GM21737 (cell line): ENCODE measurements around the gene DDX19B.
"Not testable (repeated sequence)": the region's sequence is repeated elsewhere in the genome, so short reads cannot be mapped to it uniquely, and the experiment has no call there.

Source experiments
- ATAC-seq: cut with Tn5 transposase; IDR thresholded peaks from one replicate; pipeline ENCODE4 v1.9.1; 2021; ENCODE audit warnings: mild to moderate bottlenecking, moderate library complexity; ENCODE audit not compliant: unreplicated experiment

DDX19B gene

GRCh38 chr16:70348991-70349390 lies 50.0 kb downstream of the DDX19B start:
- no peak for ATAC-seq

GRCh38 chr16:70349783-70350182 lies 50.8 kb downstream of the DDX19B start:
- ATAC-seq: no peak

GRCh38 chr16:70359552-70359951 lies 60.6 kb downstream of the DDX19B start:
- no peak for ATAC-seq

GRCh38 chr16:70364399-70364798 lies 65.4 kb downstream of the DDX19B start:
- no peak for ATAC-seq

GRCh38 chr16:70370145-70370544 lies 71.2 kb downstream of the DDX19B start:
- not testable (repeated sequence) for ATAC-seq

GRCh38 chr16:70370924-70371323 lies 71.9 kb downstream of the DDX19B start:
- no peak for ATAC-seq

- ATAC-seq: no peak
Observed at GRCh38 chr16:70372921-70373728, 74.1 kb downstream of the DDX19B start.

- ATAC-seq: no peak
Observed at GRCh38 chr16:70374213-70374612, 75.2 kb downstream of the DDX19B start.

GRCh38 chr16:70375636-70376611 lies 76.9 kb downstream of the DDX19B start:
- no peak for ATAC-seq

GRCh38 chr16:70377782-70378181 lies 78.8 kb downstream of the DDX19B start:
- no peak for ATAC-seq

GRCh38 chr16:70378869-70379493 lies 80.0 kb downstream of the DDX19B start:
- no peak for ATAC-seq

GRCh38 chr16:70380248-70380918 lies 81.4 kb downstream of the DDX19B start:
- peak; percentile 13 for ATAC-seq

- peak; percentile 89 for ATAC-seq
Observed at GRCh38 chr16:70380919-70381603, 82.1 kb downstream of the DDX19B start.

GRCh38 chr16:70381604-70382342 lies 82.8 kb downstream of the DDX19B start:
- ATAC-seq: peak; percentile 9

GRCh38 chr16:70383421-70383960 lies 84.5 kb downstream of the DDX19B start:
- no peak for ATAC-seq
